AG10803 (cell line): ENCODE data around the gene NKD1.

Experiments used
- DNase-seq: peaks from one replicate; pipeline ENCODE4 v3.0.0; 2010; ENCODE audit warnings: low read depth
- H3K4me3 ChIP-seq: 2 replicates; pipeline ENCODE4 v1.5.1; 2011; ENCODE audit warnings: mild to moderate bottlenecking, low read length, control low read depth
- TF ChIP-seq, protein P1 (sequence below): conservative IDR thresholded peaks from 2 replicates; pipeline ENCODE4 v1.5.1; 2011; ENCODE audit warnings: mild to moderate bottlenecking, low read length, control low read depth, inconsistent platforms

The NKD1 gene

DNA sequence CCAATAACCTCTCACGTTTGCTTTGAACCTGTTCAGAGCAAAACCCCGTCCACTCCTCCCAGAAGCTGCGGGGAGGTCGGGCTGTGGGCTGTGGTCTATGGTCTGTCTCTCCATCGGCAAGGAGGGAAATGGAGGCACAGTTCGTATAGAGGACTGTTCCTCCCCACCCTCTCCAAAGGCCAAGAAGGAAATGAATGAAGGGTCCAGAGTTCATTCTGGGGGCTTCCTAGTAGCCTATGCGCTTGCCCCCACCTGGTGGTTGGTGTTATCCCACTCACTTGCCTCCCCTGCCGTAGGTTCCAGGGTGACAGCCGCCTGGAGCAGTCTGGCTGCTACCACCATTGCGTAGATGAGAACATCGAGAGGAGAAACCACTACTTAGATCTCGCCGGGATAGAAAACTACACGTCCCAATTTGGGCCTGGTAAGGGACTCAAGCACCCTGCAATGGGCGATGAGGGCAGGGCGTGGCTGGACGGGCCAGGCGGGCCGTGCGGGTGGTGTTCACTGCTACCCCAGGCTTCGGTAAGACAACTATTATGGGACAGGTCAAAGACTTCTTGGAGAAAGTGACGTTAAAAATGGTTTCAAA is 83.9 kb downstream of the NKD1 start:
- H3K4me3 ChIP-seq: no peak overlapping the region
- no peak for DNase-seq
- TF ChIP-seq, protein P1, sequence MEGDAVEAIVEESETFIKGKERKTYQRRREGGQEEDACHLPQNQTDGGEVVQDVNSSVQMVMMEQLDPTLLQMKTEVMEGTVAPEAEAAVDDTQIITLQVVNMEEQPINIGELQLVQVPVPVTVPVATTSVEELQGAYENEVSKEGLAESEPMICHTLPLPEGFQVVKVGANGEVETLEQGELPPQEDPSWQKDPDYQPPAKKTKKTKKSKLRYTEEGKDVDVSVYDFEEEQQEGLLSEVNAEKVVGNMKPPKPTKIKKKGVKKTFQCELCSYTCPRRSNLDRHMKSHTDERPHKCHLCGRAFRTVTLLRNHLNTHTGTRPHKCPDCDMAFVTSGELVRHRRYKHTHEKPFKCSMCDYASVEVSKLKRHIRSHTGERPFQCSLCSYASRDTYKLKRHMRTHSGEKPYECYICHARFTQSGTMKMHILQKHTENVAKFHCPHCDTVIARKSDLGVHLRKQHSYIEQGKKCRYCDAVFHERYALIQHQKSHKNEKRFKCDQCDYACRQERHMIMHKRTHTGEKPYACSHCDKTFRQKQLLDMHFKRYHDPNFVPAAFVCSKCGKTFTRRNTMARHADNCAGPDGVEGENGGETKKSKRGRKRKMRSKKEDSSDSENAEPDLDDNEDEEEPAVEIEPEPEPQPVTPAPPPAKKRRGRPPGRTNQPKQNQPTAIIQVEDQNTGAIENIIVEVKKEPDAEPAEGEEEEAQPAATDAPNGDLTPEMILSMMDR: no peak

DNA sequence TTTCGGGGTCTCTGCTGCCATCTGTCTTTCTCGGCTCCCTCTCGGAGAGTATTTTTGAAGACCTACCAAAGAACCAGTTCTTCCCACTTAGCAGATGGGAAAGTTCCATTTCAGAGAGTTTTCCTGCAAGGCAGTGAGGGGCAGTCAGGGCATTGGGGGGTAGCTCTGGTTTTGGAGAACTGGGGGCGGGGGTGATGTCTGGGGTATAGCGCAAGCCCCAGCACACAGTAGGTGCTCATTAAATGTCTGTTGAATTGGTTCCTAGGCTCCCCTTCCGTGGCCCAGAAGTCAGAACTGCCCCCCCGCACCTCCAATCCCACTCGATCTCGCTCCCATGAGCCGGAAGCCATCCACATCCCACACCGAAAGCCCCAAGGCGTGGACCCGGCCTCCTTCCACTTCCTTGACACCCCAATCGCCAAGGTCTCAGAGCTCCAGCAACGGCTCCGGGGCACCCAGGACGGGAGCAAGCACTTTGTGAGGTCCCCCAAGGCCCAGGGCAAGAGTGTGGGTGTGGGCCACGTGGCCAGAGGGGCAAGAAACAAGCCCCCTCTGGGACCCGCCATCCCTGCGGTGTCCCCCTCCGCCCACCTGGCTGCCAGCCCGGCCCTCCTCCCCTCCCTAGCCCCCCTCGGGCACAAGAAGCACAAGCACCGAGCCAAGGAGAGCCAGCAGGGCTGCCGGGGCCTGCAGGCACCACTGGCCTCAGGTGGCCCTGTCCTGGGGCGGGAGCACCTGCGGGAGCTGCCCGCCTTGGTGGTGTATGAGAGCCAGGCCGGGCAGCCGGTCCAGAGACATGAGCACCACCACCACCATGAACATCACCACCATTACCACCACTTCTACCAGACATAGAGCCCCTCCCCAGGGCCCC is 85.0 kb downstream of the NKD1 start:
- TF ChIP-seq, protein P1: no peak
- no peak for DNase-seq
- H3K4me3 ChIP-seq: no peak overlapping the region

DNA sequence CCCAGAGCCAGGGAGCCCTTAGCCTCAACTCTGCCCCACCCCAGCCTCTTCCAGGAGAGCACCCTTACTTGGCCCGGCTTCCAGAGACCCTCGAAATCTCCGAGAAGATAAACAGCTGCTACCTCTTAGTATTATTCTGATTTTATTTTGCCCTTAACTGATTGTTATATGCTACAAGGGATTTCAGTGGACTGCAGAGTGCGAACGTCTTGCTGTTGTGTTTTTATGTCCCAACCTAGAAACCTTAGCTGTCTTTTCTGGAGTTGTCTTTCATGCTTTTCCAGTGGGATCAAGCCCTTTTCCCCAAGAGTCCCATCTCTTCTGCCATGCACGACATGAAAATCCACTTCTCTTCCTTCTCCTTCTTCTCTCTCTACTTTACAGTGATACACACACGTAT is 85.9 kb downstream of the NKD1 start:
- TF ChIP-seq, protein P1: no peak
- H3K4me3 ChIP-seq: no peak overlapping the region
- DNase-seq: no peak

DNA sequence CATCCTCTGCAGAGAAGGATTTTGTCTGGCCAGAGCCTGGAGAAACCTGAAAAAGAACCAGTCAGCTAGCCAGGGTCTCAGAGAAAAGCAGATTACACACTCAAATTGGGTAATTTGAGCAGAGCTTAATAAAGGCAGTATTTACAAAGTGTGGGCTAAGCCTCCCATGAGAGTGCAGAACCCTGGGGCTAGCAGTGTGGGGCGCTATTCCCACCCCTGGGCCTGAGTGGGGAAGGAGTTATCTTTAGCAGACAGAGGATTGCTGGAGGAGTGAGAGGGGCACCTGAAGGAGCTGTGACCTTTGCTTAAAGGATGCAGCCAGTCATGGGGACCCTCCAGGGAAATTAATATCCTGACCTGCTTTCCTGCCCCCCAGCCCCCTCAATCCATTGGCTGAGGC is 86.8 kb downstream of the NKD1 start:
- TF ChIP-seq, protein P1: no peak
- H3K4me3 ChIP-seq: no peak overlapping the region
- DNase-seq: no peak

DNA sequence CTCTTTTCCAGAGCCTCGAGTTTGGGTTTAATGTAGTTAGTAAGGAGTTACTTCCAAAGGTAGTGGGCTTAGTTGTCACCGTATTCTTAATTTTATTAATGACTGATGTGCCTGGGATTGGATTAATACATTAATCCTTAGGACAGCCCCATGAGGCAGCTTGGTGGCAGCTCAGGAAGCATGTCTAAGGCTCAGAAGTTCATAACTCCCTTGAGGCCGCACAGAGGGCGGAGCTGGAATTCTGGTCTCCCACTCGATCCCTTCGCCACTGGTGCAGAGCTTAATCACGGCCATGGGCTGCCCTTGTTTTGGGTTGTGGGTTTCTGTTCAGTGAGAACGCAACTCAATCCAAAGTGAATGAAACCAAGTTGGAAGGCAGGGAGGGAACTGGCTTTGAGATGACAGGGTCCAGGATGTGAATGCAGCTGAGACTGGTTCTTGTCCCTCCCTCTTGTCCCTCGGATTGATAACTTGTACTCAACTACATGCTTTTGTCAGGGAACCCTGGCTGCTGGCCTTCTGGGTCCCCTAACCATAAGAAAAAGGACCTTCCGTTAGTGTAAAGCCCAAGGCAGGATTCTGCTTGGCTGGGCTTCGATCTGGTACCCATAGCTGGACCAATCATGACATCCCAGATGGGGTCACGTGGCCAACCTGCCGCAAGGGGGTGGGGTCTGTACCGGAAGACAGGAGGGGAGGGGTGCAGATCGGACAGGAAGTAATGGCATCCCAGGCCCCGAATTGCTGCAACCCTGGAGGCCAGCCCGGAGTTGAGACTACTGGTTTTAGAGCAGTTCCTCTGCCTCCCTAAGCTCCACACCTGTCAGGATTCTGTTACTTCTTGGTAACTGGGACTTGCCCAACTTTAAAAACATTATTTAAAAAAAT is 87.6 kb downstream of the NKD1 start:
- TF ChIP-seq, protein P1: no peak
- DNase-seq: no peak
- no peak overlapping the region for H3K4me3 ChIP-seq

DNA sequence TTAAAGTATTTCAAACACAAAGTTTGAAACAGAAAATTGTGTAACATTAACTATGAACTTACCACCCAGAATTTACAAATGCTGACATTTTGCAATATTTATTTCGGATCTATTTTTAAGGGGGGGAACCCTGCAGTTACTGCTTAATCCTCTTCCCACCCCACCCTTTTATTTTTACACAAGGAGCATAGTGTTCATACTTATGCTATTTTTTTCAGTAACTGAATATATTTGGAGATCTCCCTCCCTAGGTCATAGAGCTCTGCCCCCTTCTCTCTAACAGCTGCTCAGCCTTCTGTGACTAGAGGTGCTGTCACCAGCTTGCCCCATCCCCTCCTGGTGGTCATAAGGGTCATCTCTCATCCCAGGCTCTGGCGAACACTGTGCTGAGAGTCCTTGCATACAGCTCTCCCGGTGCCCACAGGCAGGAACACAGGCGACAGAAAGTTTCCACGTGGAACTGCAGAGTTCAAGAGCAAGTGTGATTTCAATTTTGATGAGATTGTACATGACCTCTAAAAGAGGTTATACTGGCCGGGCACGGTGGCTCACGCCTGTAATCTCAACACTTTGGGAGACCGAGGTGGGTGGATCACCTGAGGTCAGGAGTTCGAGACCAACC is 88.7 kb downstream of the NKD1 start:
- no peak overlapping the region for H3K4me3 ChIP-seq
- TF ChIP-seq, protein P1: no peak
- no peak for DNase-seq
